HFF-Myc (cell line): ENCODE results near the gene LYZL6.
"Not testable (repeated sequence)": the region's sequence is repeated elsewhere in the genome, so short reads cannot be mapped to it uniquely, and the experiment has no call there.

Source experiments
- DNase-seq: peaks from one replicate; pipeline ENCODE4 v3.0.0-alpha.2; 2011; ENCODE audit warnings: low read depth; ENCODE audit errors: extremely low read depth
- H3K4me3 ChIP-seq: replicated peaks from 2 replicates; pipeline ENCODE4 v1.5.1; 2011; ENCODE audit warnings: low read depth, mild to moderate bottlenecking, control low read depth, low read length
- CTCF ChIP-seq: IDR thresholded peaks from 2 replicates; pipeline ENCODE4 v1.5.1; 2012; ENCODE audit warnings: mild to moderate bottlenecking, low read depth, low read length, control low read depth; ENCODE audit errors: missing control alignments

Gene LYZL6

DNA sequence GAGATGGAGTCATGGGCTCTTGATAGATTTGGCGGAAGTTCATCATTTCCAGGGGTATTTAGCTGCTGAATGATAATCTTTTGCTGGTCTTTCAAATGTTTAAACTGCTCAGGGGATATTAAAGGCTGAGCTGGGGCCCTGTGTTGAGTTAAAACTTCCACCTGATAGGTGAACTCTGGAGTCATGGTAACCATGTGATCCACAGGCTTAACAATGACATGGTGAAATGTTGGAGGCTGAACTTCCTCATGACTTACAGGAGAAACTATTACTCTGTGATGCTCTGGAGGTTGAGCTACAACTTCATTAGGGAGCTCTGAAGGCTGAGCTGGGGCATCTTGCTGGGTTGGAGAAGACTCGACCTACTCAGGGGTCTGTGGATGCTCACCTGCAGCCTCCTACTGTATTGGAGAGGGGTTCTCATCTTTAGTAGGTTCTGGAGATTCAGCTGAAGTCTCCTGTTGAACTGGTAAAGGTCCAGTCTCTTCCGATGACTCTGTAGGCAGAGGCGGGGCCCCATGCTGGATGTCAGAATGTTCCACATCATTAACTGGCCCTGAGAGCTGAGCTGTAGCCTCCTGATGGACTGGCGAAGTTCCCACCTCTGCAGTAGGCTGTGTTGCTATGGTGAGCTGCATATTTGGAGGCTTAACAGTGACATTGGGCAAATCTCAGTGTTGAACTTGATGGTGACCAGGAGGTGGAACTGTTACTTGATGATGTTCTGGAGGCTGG, 37.2 kb downstream of the LYZL6 start:
- TF ChIP-seq CTCF: no peak

DNA sequence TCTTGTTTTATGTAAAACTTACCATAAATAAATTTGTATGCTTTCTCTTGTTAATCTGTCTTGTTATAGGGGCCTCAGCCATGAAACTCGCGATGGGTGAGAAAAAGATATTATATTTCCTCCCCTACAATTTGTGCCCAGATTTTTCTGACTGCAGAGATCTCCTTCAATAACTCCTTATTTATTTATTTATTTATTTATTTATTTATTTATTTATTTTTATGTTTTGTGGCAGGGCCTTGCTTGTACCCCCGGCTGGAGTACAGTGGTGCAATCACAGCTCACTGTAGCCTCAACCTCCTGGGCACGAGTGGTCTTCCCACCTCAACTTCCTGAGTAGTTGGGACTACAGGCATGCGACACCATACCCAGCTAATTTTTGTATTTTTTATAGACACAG, 40.1 kb downstream of the LYZL6 start:
- no peak overlapping the region for H3K4me3 ChIP-seq
- TF ChIP-seq CTCF: no peak
- DNase-seq: no peak

More for the DNA sequence above, 37.2 kb downstream of the LYZL6 start:
- H3K4me3 ChIP-seq: no peak overlapping the region
- DNase-seq: no peak

DNA sequence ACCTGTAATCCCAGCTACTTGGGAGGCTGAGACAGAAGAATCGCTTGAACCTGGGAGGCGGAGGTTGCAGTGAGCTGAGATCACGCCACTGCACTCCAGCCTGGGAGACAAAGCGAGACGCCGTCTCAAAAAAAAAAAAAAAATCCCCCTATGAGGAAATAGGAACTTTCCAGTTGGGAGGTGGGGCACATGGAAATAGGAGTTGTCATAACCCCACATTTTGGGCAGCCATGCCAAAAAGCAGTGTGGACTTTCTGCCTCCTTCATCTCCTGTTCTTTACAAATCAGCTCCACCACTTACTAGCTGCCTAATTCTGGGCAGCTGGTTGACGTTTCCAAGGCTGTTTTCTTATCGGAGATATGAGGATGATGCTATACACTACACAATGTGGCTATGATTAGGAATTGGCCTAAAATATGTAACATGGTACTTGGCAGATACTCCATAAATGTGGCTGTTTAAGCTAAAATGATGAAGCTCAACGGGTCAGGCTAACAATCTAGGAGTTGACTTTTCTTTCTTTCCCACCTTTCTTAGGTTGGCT, 41.8 kb downstream of the LYZL6 start:
- TF ChIP-seq CTCF: no peak
- no peak overlapping the region for H3K4me3 ChIP-seq
- DNase-seq: no peak

DNA sequence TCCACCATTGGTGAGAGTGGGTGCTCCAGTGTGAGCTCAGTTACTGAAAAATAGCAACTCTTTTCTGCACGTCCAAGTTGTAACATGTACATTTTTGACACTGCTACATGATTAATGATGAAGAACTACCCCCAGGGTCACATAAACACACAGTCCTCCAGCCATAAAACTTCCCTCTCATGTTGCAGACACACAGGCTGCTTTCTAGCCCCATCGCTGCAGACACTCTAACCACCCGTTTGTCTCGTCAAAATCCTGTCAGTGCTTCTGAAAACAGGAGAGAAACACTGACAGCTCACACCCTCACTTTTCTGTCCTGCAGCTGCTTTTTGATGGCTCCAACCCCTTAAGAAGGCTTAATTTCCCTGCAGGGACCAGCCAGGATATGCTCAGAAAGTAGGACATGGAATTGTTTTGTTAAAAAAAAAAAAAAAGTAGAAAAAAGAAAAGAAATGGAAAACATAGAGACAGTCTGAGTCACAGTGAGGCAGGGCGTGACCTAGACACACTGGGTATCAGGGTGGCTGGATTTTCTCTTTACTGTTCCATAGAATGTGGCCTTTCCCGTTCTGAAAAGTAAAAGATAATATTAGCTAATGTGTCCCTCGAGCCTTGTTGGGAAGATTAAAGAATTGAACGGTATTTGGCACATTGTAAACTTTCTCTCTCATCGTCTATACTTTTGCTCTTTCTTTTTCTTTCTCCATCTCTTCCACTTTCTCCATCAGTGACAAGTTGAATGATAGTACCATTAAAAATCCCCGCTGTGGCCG, 42.6 kb downstream of the LYZL6 start:
- no peak for TF ChIP-seq CTCF
- no peak overlapping the region for H3K4me3 ChIP-seq
- DNase-seq: no peak

GRCh38 chr17:35900280-35900679, 43.2 kb downstream of the LYZL6 start:
- H3K4me3 ChIP-seq: no peak overlapping the region
- TF ChIP-seq CTCF: no peak
- no peak for DNase-seq

DNA sequence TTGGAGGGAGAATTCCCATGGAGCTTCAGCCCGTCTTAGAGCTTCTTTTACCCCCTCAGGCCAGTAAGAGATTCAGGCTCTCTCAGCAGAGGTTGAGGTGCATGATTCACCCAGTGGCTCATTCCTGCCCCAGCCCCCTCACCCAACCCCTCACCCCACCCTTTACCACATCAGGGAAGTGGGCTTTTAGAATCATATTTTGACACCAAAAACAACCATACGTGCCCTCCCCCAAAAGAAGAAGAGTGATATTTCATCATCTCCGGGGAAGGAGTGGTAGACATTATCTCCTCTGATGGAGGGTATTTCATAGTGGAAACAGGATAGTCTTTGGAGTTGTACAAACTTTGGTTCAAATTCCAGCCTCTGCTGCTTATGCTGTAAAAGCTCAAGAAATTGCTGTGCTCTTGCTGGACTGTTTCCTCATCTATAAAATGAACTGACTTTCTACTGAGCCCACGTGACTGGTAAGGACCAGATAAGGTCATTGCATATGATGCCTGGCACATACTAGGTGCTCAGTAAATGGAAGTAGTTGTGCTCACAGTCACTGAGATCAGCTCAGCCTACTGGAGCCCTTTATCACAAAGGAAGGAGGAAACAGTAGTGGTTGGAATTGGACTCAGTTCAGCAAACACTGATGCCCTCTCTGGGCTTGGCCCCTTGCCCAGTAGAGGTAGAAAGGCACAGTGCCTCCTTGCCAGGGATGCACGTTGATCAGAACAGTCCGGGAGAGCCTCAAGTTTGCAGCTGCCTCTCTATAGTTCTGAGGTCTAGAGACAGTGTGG, 45.0 kb downstream of the LYZL6 start:
- DNase-seq: no peak
- H3K4me3 ChIP-seq: no peak overlapping the region
- TF ChIP-seq CTCF: no peak

DNA sequence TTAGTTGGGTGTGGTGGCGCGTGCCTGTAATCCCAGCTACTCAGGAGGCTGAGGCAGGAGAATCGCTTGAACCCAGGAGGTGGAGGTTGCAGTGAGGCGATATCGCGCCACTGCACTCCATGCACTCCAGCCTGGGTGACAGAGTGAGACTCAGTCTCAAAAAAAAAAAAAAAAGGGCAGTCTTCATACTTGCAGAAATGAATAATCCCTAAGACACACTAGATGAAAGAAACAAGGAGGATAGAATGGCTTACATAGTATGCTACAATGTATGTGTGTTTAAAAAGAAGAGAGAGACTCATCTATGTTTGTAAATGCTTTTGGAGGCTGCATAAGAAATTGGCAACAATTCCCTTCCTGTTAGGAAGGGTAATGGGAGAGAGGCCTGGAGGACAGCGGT, 45.7 kb downstream of the LYZL6 start:
- H3K4me3 ChIP-seq, DNase-seq: not testable (repeated sequence)
